Kidney epithelial cell (primary cell): ENCODE results near the gene ATP8A2. TPM values are rescaled to one million over a fixed set of nuclear protein-coding genes. Genes with fewer than 3 reads are reported as not detected.

Experiments used
- DNase-seq: peaks from one replicate; pipeline ENCODE4 v3.0.0-alpha.2; 2010; ENCODE audit warnings: low read depth
- H3K27me3 ChIP-seq: 2 replicates; pipeline ENCODE4 v1.6.0; 2011; ENCODE audit warnings: low read length; ENCODE audit not compliant: control insufficient read depth, insufficient read depth
- H3K36me3 ChIP-seq: 2 replicates; pipeline ENCODE4 v1.5.1; 2011; ENCODE audit warnings: low read length; ENCODE audit not compliant: control insufficient read depth, insufficient read depth
- H3K4me3 ChIP-seq: 2 replicates; pipeline ENCODE4 v1.5.1; 2011; ENCODE audit warnings: low read depth, mild to moderate bottlenecking, control low read depth, low read length
- CTCF ChIP-seq: IDR thresholded peaks from 2 replicates; pipeline ENCODE4 v1.5.1; 2011; ENCODE audit warnings: mild to moderate bottlenecking, moderate library complexity, low read length, control low read depth, inconsistent platforms; ENCODE audit not compliant: insufficient read depth, poor library complexity, severe bottlenecking
- total RNA-seq: library from RNA; depleted of rRNA; stranded (reverse); fragments of >200 nt; gene quantifications from 2 replicates; pipeline ENCODE4 v1.2.3, GENCODE V29; 2015

Gene ATP8A2
- total RNA-seq, 1 donor from 2014 or later, result 3.8 TPM

- no peak for DNase-seq
- H3K27me3 ChIP-seq, result peaks cover 8% of the 10 kb centered on the region
- no peak for TF ChIP-seq CTCF
- H3K4me3 ChIP-seq, result no peak overlapping the region
- no peaks in the 10 kb centered on the region for H3K36me3 ChIP-seq
Measured at GRCh38 chr13:25365720-25366235, 6.0 kb upstream of the ATP8A2 start.

GRCh38 chr13:25371158-25371874, 458 bp upstream of the ATP8A2 start:
- DNase-seq, result no peak
- H3K4me3 ChIP-seq, result peak overlapping the region; percentile 50
- no peaks in the 10 kb centered on the region for H3K36me3 ChIP-seq
- peaks cover 34% of the 10 kb centered on the region for H3K27me3 ChIP-seq
- TF ChIP-seq CTCF, result no peak

- H3K27me3 ChIP-seq, result peaks cover 34% of the 10 kb centered on the region
- DNase-seq, result no peak
- H3K4me3 ChIP-seq, result peak overlapping the region; percentile 50
- H3K36me3 ChIP-seq, result no peaks in the 10 kb centered on the region
- no peak for TF ChIP-seq CTCF
Measured at GRCh38 chr13:25372284-25373081, 709 bp downstream of the ATP8A2 start.

GRCh38 chr13:25375727-25376358, 4.1 kb downstream of the ATP8A2 start:
- Histone ChIP-seq H3K27me3 (peaks cover 26% of the 10 kb centered on the region), H3K36me3 (no peaks in the 10 kb centered on the region), H3K4me3 (no peak overlapping the region)
- DNase-seq, result no peak
- TF ChIP-seq CTCF, result peak; percentile 71

- TF ChIP-seq CTCF, result no peak
- H3K4me3 ChIP-seq, result no peak overlapping the region
- DNase-seq, result no peak
- peaks cover 16% of the 10 kb centered on the region for H3K27me3 ChIP-seq
- H3K36me3 ChIP-seq, result no peaks in the 10 kb centered on the region
Measured at GRCh38 chr13:25377244-25377962, 5.6 kb downstream of the ATP8A2 start.
